Right forelimb (tissue), 1 donor: ENCODE data around the gene ADCY4.

ENCODE experiments used
- DNase-seq: peaks from one replicate; pipeline ENCODE4 v3.0.0-alpha.2; 2018

ADCY4 gene

DNA sequence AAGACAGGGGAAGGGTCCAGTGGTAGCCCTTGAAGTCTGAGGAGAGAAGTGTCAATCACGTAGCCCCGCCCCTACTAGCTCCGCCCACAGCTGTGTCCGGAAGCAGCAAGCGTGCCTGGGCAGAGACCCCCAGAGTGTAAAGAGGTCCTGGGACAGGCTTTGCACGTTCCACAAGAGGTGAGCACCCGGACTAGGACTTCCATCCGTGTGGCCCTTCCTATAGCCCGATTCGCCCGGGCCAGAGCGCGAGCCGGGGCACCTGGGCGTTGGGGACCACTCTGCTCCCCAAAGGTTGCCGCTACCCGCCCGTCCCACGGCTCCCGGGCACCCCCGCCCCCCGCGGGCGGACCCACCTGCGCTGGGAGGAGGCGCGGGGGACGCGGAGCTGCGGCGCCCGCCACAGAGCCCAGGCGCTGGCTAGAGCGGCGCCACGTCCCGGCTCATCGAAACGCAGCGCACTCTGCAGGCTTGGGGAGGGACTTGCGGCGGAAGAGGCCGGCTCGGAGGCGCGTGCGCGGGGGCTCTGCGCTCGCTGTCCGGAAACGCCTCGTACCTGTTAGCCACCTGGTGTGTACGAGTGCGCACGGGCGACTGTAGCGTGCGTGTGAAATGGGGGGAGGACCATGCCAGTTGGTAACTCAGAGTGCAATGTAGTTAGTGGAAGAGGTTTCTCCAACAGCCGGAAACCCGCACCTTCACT lies 63.6 kb downstream of the ADCY4 start, which contains the start of gene RABGGTA:
Gene RABGGTA (minus strand): TSS at position 464 of the 700 bp plus-strand sequence. CDS start 482 bp downstream, outside the sequence.
- DNase-seq = peak; percentile 90

DNA sequence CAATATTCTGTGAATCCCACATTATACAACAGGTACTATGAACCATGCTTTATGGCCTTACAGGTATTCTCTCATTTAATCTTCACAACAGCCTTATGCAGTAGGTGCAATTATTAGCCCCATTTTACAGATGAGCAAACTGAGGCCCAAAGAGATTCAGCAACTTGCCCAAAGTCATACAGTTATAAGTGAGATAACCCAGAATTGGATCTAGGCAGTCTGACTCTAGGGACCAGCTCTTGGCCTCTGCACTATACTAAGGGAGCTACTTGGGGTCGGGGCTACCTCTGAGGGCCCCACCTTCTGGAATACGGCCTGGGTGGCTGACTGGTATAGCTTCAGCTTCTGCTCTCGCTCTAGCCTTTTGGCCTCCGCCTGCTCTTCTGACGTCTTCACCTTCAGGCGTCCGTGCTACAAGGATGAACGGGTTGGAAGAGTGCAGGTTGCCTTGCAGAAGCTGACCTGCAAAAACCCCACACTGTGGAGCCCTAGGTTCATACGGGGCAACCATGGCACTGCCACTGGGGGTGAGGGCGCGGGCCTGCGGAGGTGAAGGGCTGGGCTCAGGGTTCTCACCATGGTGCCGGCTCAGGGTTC lies 64.2 kb downstream of the ADCY4 start:
- no peak for DNase-seq

DNA sequence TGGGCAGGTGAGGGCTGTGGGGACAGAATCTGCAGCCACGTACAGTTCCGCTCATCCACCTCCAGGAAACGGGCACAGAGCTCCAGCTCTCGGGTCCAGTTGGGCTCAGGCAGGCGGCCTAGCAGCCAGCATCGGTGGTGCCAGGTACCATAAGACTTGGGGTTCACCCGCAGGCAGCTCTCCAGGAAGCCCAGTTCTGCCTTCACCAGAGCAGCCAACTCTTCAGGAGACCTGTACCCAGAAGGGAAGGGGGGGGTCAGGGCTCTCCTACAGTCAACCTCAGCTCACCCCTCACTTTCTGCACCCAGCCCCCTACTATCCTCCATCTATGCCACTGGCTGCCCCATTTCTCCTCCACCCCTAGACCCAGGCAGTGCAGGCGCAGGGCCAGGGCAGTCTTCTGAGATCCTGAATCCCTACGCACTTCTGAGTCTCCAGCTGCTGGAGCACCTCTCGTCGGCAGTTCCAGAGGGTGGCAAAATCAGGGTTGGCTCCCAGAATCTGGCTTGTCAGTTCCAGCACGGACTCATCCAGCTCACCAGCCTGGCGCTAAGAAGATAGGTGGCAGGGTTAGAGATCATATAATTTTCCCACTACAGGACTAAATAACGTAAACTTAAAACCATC lies 64.8 kb downstream of the ADCY4 start:
- no peak for DNase-seq

DNA sequence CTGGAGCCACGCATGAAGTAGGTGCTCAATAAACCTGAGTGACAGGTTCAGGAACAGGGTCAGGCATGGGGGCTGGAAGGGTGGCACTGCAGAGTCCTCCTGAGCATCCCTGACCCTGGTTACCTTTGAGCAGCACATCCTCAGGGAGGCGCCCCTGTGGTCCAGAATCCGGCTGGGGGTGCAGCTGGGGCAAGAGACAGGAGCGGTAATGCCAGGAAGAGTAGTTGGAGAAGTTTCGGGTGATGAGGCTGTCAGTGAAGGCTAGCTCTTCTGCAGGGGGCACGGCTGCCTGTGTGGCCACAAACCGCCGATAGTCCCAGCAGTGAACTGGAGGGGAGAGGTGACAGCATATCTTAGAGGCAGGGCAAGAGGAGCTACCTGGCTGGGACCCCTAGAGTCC lies 65.5 kb downstream of the ADCY4 start:
- no peak for DNase-seq
